HFF-Myc (cell line): ENCODE measurements around the gene SMIM44.

Source experiments
- DNase-seq: peaks from one replicate; pipeline ENCODE4 v3.0.0-alpha.2; 2011; ENCODE audit warnings: low read depth; ENCODE audit errors: extremely low read depth
- H3K4me3 ChIP-seq: replicated peaks from 2 replicates; pipeline ENCODE4 v1.5.1; 2011; ENCODE audit warnings: low read depth, mild to moderate bottlenecking, control low read depth, low read length
- TF ChIP-seq, protein P1 (sequence below): IDR thresholded peaks from 2 replicates; pipeline ENCODE4 v1.5.1; 2012; ENCODE audit warnings: mild to moderate bottlenecking, low read depth, low read length, control low read depth; ENCODE audit errors: missing control alignments

Gene SMIM44

DNA sequence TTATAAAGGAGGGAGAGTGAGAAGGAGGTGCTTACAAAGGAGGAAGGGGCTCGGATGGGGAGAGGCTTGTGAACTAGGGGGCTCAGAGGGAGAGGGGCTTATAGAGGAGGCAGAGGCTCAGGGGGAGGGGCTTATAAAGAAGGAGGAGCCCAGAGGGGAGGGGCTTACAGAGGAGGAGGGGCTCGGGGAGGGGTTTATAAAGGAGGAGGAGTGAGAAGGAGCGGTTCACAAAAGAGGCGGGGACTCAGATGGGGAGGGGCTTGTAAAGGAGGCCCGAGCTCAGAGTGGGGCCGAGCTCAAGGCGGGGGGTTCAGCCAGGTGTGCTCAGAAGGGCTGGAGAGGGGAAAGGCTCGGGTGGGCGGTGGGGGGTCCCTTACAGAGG, 3.4 kb downstream of the SMIM44 start:
- TF ChIP-seq, protein P1, sequence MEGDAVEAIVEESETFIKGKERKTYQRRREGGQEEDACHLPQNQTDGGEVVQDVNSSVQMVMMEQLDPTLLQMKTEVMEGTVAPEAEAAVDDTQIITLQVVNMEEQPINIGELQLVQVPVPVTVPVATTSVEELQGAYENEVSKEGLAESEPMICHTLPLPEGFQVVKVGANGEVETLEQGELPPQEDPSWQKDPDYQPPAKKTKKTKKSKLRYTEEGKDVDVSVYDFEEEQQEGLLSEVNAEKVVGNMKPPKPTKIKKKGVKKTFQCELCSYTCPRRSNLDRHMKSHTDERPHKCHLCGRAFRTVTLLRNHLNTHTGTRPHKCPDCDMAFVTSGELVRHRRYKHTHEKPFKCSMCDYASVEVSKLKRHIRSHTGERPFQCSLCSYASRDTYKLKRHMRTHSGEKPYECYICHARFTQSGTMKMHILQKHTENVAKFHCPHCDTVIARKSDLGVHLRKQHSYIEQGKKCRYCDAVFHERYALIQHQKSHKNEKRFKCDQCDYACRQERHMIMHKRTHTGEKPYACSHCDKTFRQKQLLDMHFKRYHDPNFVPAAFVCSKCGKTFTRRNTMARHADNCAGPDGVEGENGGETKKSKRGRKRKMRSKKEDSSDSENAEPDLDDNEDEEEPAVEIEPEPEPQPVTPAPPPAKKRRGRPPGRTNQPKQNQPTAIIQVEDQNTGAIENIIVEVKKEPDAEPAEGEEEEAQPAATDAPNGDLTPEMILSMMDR = no peak
- no peak overlapping the region for H3K4me3 ChIP-seq
- DNase-seq = no peak

DNA sequence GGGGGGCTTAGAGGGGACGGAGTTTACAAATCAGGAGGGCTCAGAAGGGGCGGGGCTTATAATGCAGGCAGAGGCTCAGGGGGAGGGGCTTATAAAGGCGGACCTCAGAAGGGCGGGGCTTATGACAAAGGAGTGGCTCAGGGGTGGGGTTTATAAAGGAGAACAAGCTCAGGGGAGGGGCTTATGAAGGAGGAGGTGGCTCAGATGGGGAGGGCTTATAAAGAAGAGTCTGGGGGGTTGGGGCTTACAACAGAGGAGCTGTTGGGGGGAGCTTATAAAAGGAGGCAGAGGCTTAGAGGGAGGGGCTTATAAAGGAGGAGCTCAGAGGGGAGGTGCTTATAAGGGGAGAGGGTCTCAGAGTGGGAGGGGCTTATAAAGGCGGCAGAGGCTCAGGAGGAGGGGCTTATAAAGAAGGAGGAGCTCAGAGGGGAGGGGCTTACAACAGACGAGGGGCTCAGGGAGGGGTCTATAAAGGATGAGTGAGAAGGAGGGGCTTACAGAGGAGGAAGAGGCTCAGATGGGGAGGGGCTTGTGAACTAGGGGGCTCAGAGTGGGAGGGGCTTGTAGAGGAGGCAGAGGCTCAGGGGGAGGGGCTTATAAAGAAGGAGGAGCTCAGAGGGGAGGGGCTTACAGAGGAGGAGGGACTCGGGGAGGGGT, 3.9 kb downstream of the SMIM44 start:
- no peak for DNase-seq
- no peak overlapping the region for H3K4me3 ChIP-seq
- TF ChIP-seq, protein P1 = no peak

DNA sequence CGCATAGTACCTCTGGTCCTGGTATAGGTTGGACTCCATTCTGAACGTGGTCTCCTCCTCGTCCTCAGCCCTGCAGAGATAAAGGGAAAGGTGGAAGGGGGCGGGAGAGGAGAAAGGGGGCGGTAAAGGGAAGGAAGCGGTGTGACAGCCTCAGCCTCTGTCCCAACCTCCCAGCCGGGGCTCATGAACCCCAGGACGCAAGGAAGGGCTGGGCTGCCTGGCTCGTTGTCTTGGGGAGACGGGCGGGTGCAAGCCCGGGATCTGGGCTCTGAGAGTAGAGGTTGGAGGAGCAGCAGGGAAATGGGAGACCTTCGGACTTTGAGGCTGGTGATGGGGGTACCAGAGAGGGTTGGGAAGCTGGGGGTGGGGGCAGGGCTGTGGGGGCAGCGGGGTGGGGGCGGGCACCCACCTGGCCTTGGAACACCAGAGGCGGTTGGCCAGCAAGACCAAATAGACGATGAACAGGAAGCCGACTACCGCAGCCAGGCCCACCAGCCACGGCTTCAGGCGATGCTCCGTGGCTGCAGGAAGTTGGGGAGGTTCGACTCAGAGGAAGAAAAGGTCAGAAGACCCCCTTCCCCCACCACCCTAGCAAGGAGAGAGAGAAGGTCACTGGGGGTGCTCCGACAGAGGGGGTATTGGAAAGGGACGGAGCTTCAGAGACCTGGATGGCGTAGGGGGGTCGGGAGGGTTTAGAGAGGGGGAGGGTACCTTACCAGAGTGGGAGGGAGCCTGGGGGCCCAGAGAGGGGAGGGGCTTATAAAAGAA, 4.6 kb downstream of the SMIM44 start:
- H3K4me3 ChIP-seq = no peak overlapping the region
- DNase-seq = no peak
- TF ChIP-seq, protein P1 = no peak

DNA sequence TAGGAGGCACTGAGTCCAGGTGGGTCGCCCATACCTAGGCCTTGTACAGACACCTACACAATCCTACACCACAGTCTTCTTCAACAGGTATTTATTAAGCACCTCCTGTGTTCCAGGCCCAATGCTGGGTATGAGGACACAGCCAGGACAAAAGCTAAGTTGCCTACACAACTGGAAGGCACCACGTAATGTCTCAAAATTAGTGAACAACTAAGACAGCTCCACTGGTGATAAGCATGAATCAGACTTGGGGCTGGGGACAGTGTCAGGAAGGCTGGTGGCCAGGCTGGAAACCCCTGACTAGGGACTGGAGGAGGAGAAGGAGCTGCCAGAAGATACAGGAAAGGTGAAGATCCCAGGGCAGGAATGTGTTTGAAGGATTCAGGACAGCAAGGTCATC, 5.3 kb downstream of the SMIM44 start:
- no peak overlapping the region for H3K4me3 ChIP-seq
- no peak for DNase-seq
- TF ChIP-seq, protein P1 = no peak

DNA sequence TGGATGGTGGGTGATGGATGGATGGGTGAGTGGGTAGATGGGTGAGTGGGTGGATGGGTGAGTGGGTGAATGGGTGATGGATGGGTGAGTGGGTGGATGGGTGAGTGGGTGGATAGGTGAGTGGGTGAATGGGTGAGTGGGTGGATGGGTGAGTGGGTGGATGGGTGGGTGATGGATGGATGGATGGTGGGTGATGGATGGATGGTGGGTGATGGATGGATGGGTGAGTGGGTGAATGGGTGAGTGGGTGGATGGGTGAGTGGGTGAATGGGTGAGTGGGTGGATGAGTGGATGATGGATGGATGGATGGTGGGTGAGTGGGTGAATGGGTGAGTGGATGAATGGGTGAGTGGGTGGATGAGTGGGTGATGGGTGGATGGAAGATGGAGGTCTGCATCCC, 5.7 kb downstream of the SMIM44 start:
- no peak overlapping the region for H3K4me3 ChIP-seq
- no peak for DNase-seq
- TF ChIP-seq, protein P1 = no peak

DNA sequence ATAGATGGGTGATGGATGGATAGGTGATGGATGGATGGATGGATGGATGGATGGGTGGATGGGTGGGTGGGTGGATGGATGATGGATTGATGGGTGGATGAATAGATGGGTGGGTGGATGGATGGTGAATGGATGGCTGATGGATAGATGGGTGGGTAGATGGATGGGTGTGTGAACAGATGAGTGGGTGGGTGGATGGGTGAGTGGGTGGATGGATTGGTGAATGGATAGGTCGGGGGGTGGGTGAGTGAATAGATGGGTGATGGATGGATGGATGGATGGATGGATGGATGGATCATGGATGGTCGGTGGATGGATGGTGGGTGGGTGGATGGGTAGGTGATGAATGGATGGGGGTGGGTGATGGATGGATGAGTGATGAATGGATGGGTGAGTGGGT, 6.4 kb downstream of the SMIM44 start:
- DNase-seq = no peak
- TF ChIP-seq, protein P1 = no peak
- no peak overlapping the region for H3K4me3 ChIP-seq

DNA sequence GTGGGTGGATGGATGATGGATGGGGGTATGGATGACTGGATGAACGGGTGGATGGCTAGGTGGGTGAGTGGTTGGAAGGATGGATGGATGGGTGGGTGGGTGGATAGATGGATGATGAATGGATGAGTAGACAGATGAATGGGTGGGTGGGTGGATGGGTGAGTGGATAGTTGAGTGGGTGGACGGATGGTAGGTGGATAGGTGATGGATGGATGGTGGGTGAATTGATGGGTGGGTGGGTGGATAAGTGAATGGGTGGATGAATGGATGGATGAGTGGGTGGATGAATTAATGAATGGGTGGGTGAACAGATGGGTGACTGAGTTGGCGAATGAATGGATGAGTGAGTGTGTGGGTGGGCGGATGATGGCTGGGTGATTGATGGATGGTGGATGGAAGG, 7.8 kb downstream of the SMIM44 start:
- DNase-seq = no peak
- TF ChIP-seq, protein P1 = no peak
- no peak overlapping the region for H3K4me3 ChIP-seq
